OCI-LY7 (cell line): ENCODE measurements around the gene RAET1L.

Experiments used
- CTCF ChIP-seq: fragments of 200-600 bp; sonication (generic); conservative IDR thresholded peaks from 2 replicates; pipeline ENCODE4 v1.5.1; 2014; ENCODE audit warnings: mild to moderate bottlenecking, antibody characterized with exemption, low read length, moderate library complexity, mixed read lengths
- EZH2phosphoT487 ChIP-seq: fragments of 200-600 bp; sonication (generic); IDR thresholded peaks from 2 replicates; pipeline ENCODE4 v1.6.1; 2018; ENCODE audit warnings: low read depth, borderline replicate concordance, mild to moderate bottlenecking, mixed run types, antibody characterized with exemption, low read length, moderate library complexity, mixed read lengths

- TF ChIP-seq CTCF (no peak), EZH2phosphoT487 (no peak)
Observed at GRCh38 chr6:150043096-150043495, 17.8 kb upstream of the RAET1L start.
